H9 (cell line): ENCODE measurements around the gene KIF21B. TPM values are rescaled to one million over a fixed set of nuclear protein-coding genes. Genes with fewer than 3 reads are reported as not detected.

Experiments
- DNase-seq: peaks from one replicate; pipeline ENCODE4 v3.0.0-alpha.2; 2017
- H2AFZ ChIP-seq: one replicate; pipeline ENCODE4 v1.6.1; 2013; ENCODE audit warnings: mild to moderate bottlenecking, low read length, control low read depth, moderate library complexity
- H2AK5ac ChIP-seq: 2 replicates; pipeline ENCODE4 v1.6.1; 2013; ENCODE audit warnings: low read length, control low read depth, mixed read lengths; ENCODE audit not compliant: insufficient read length
- H2BK120ac ChIP-seq: one replicate; pipeline ENCODE4 v1.6.1; 2013; ENCODE audit warnings: low read depth, mild to moderate bottlenecking, low read length, control low read depth, inconsistent platforms; ENCODE audit not compliant: poor library complexity, severe bottlenecking
- H2BK12ac ChIP-seq: 2 replicates; pipeline ENCODE4 v1.6.1; 2013; ENCODE audit warnings: low read length, control low read depth, mixed read lengths, low read depth; ENCODE audit not compliant: insufficient read length
- H2BK15ac ChIP-seq: 2 replicates; pipeline ENCODE4 v1.6.1; 2013; ENCODE audit warnings: low read depth, low read length, control low read depth
- H2BK20ac ChIP-seq: one replicate; pipeline ENCODE4 v1.6.1; 2013; ENCODE audit warnings: low read depth, mild to moderate bottlenecking, low read length, control low read depth, inconsistent platforms; ENCODE audit not compliant: poor library complexity, severe bottlenecking
- H2BK5ac ChIP-seq: 2 replicates; pipeline ENCODE4 v1.6.1; 2013; ENCODE audit warnings: low read length, control low read depth, mixed read lengths; ENCODE audit not compliant: insufficient read length
- H3K14ac ChIP-seq: 2 replicates; pipeline ENCODE4 v1.6.1; 2013; ENCODE audit warnings: low read length, control low read depth; ENCODE audit not compliant: insufficient read depth
- H3K18ac ChIP-seq: 2 replicates; pipeline ENCODE4 v1.6.1; 2013; ENCODE audit warnings: low read depth, mild to moderate bottlenecking, mixed read lengths, low read length, control low read depth; ENCODE audit not compliant: insufficient read length
- H3K23ac ChIP-seq: 2 replicates; pipeline ENCODE4 v1.6.1; 2013; ENCODE audit warnings: low read length, control low read depth, mixed read lengths, low read depth; ENCODE audit not compliant: insufficient read length
- H3K23me2 ChIP-seq: 2 replicates; pipeline ENCODE4 v1.6.1; 2013; ENCODE audit warnings: low read depth, mild to moderate bottlenecking, mixed read lengths, low read length, control low read depth; ENCODE audit not compliant: insufficient read length, poor library complexity, severe bottlenecking
- H3K27ac ChIP-seq: 2 replicates; pipeline ENCODE4 v1.5.1; 2013; ENCODE audit warnings: low read length, control low read depth, mixed read lengths, low read depth; ENCODE audit not compliant: insufficient read length
- H3K27me3 ChIP-seq: 2 replicates; pipeline ENCODE4 v1.6.1; 2013; ENCODE audit warnings: low read length, control low read depth, inconsistent platforms; ENCODE audit not compliant: insufficient read depth
- H3K4ac ChIP-seq: 2 replicates; pipeline ENCODE4 v1.6.1; 2013; ENCODE audit warnings: low read depth, mild to moderate bottlenecking, control low read depth, inconsistent platforms, low read length, moderate library complexity
- H3K4me1 ChIP-seq: 2 replicates; pipeline ENCODE4 v1.6.1; 2013; ENCODE audit warnings: low read length, control low read depth, inconsistent platforms; ENCODE audit not compliant: insufficient read depth
- H3K4me2 ChIP-seq: 2 replicates; pipeline ENCODE4 v1.6.1; 2013; ENCODE audit warnings: low read length, control low read depth, mixed read lengths; ENCODE audit not compliant: insufficient read length, insufficient read depth
- H3K56ac ChIP-seq: 2 replicates; pipeline ENCODE4 v1.6.1; 2013; ENCODE audit warnings: low read depth, mild to moderate bottlenecking, mixed read lengths, low read length, control low read depth; ENCODE audit not compliant: insufficient read length
- H3K79me1 ChIP-seq: 2 replicates; pipeline ENCODE4 v1.6.1; 2013; ENCODE audit warnings: low read depth, mild to moderate bottlenecking, moderate library complexity, low read length, control low read depth, inconsistent platforms; ENCODE audit not compliant: insufficient read depth, poor library complexity, severe bottlenecking
- H3K79me2 ChIP-seq: 2 replicates; pipeline ENCODE4 v1.6.1; 2013; ENCODE audit warnings: low read length, control low read depth, inconsistent platforms; ENCODE audit not compliant: insufficient read depth
- H3K9ac ChIP-seq: 2 replicates; pipeline ENCODE4 v1.6.1; 2013; ENCODE audit warnings: low read length, control low read depth, mixed read lengths; ENCODE audit not compliant: insufficient read length; ENCODE audit errors: extremely low read depth
- H3K9me3 ChIP-seq: one replicate; pipeline ENCODE4 v1.6.1; 2013; ENCODE audit warnings: low read depth, low read length, inconsistent platforms; ENCODE audit not compliant: control insufficient read depth
- H3T11ph ChIP-seq: one replicate; pipeline ENCODE4 v1.6.1; 2013; ENCODE audit warnings: mild to moderate bottlenecking, low read length, control low read depth, inconsistent platforms
- H4K20me1 ChIP-seq: one replicate; pipeline ENCODE4 v1.6.1; 2013; ENCODE audit not compliant: control insufficient read depth, insufficient read length, insufficient read depth
- H4K5ac ChIP-seq: 2 replicates; pipeline ENCODE4 v1.6.1; 2013; ENCODE audit warnings: low read depth, mild to moderate bottlenecking, mixed read lengths, low read length, control low read depth; ENCODE audit not compliant: insufficient read length
- H4K8ac ChIP-seq: replicated peaks from 2 replicates; pipeline ENCODE4 v1.6.1; 2013; ENCODE audit warnings: low read length, control low read depth, mixed read lengths, low read depth; ENCODE audit not compliant: insufficient read length
- H4K91ac ChIP-seq: 2 replicates; pipeline ENCODE4 v1.6.1; 2013; ENCODE audit warnings: low read depth, mild to moderate bottlenecking, moderate library complexity, mixed read lengths, low read length, control low read depth; ENCODE audit not compliant: insufficient read length
- H3K27ac Mint-ChIP-seq, 3 experiments: 2 replicates in 2 of 3; 3 replicates in 1 of 3; pipeline ENCODE4 v1.8.0; 2020 to 2021; ENCODE audit warnings: mixed read lengths in 3 of 3, mild to moderate bottlenecking in 1 of 3, moderate library complexity in 1 of 3
- H3K27me3 Mint-ChIP-seq: 2 replicates; pipeline ENCODE4 v1.8.0; 2021; ENCODE audit warnings: low read depth, mild to moderate bottlenecking, moderate library complexity, mixed read lengths
- H3K36me3 Mint-ChIP-seq, 3 experiments: 2 replicates in 2 of 3; 3 replicates in 1 of 3; pipeline ENCODE4 v1.8.0; 2020 to 2021; ENCODE audit warnings: low read depth in 3 of 3, mixed read lengths in 3 of 3; ENCODE audit not compliant: insufficient read depth in 1 of 3
- H3K4me1 Mint-ChIP-seq, 2 experiments: 2 replicates each; pipeline ENCODE4 v1.8.0; 2020; ENCODE audit warnings: mixed read lengths in 2 of 2
- H3K4me3 Mint-ChIP-seq, 2 experiments: 2 replicates in 1 of 2; 3 replicates in 1 of 2; pipeline ENCODE4 v1.8.0; 2020 to 2021; ENCODE audit warnings: mild to moderate bottlenecking in 2 of 2, mixed read lengths in 2 of 2, moderate library complexity in 1 of 2
- H3K9me3 Mint-ChIP-seq, 2 experiments: 2 replicates in 1 of 2; 3 replicates in 1 of 2; pipeline ENCODE4 v1.8.0; 2020; ENCODE audit warnings: mild to moderate bottlenecking in 2 of 2, mixed read lengths in 2 of 2, moderate library complexity in 1 of 2
- CTCF ChIP-seq: fragments of 200-600 bp; sonication (generic); conservative IDR thresholded peaks from 3 replicates; pipeline ENCODE4 v1.8.0; 2021; ENCODE audit warnings: antibody characterized with exemption, mild to moderate bottlenecking
- WGBS: extraction: QIAGEN DNeasy Blood & Tissue Kit; methylation state at CpG from one replicate; pipeline ENCODE4 v1.1.7; 2013; ENCODE audit warnings: missing lambda C conversion rate, low lambda C conversion rate, mixed read lengths; ENCODE audit not compliant: insufficient read length; ENCODE audit errors: extremely low coverage; 5-methylcytosine and 5-hydroxymethylcytosine counted together
- total RNA-seq: library from RNA; stranded (reverse); gene quantifications from 2 replicates; pipeline ENCODE4 v1.2.1, GENCODE V29; 2021

KIF21B gene
- total RNA-seq, 1 experiment from 2014 or later = 7.5 TPM

GRCh38 chr1:201017828-201018163, 5.7 kb downstream of the KIF21B start:
- WGBS = no CpG with 5 or more reads among the region's 2 CpGs
- Histone ChIP-seq H3K9me3 (no peaks in the 10 kb centered on the region), H2BK12ac (no peak overlapping the region), H2AK5ac (no peak overlapping the region), H2BK20ac (no peak overlapping the region), H3K56ac (no peak overlapping the region), H2BK5ac (no peak overlapping the region), H2AFZ (no peak overlapping the region), H3K18ac (no peak overlapping the region), H4K91ac (no peak overlapping the region), H3K14ac (no peak overlapping the region), H3K27ac (no peak overlapping the region), H4K5ac (no peak overlapping the region), H3K79me1 (no peaks in the 10 kb centered on the region), H3K23me2 (peaks cover 4% of the 10 kb centered on the region), H3K79me2 (peaks cover 1% of the 10 kb centered on the region; the same call in 1 of the 2 replicates), H2BK120ac (no peak overlapping the region), H2BK15ac (no peak overlapping the region), H3K4ac (no peak overlapping the region), H3K27me3 (no peaks in the 10 kb centered on the region), H3T11ph (no peak overlapping the region), H3K23ac (no peak overlapping the region), H3K4me2 (no peak overlapping the region), H4K8ac (no peak overlapping the region), H3K4me1 (peaks cover 10% of the 10 kb centered on the region; the same call in 1 of the 2 replicates), H4K20me1 (no peaks in the 10 kb centered on the region), H3K9ac (no peak overlapping the region)
- Mint-ChIP-seq H3K27me3 (peaks cover 8% of the 10 kb centered on the region), H3K9me3 (no peaks in the 10 kb centered on the region; a peak in 1 of 5 replicates), H3K36me3 (no peaks in the 10 kb centered on the region; a peak in 1 of 7 replicates), H3K27ac (peak overlapping the region in 1 of 3 experiments; percentile 39; a peak in 2 of 7 replicates), H3K4me1 (peaks cover 55 to 81% of the 10 kb centered on the region in 2 experiments), H3K4me3 (no peak overlapping the region)
- TF ChIP-seq CTCF = no peak
- no peak for DNase-seq
